ENCODE measurements around the gene GMCL1.

DNA sequence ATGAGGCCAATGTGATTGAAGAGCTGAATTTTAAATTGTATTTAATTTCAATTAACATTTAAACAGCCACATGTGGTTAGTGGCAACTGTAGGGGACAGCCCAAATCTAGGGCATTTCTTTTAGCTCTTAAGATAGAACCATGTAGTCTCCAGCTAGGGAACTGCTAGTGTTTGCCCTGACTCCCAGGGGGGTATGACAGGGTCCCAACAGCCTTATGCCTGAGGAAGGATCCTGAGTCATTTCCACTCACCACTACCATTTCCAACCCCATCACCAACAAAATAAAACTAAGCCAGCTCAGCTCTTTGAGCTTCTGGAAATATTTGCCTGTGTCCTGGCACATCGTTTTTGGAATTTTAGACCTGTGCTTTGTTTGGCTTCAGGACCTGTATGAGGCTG lies 13.7 kb upstream of the GMCL1 start:
- no peak for TF ChIP-seq CTCF (IDR thresholded peaks at IDR 0.05; ENCODE audit: insufficient read depth, low read depth, low read length)
- TF ChIP-seq EZH2 (IDR thresholded peaks at IDR 0.05; ENCODE audit: insufficient read depth, low read length): no peak

All from astrocyte (in vitro differentiated cells and primary cell).